Endothelial cell (in vitro differentiated cells): Measurements from ENCODE around the gene CUEDC1. TPM values are rescaled to one million over a fixed set of nuclear protein-coding genes. Genes with fewer than 3 reads are reported as not detected.

Experiments
- DNase-seq: peaks from one replicate; pipeline ENCODE4 v3.0.0; 2021; ENCODE audit warnings: low spot score
- H3K27ac Mint-ChIP-seq: one replicate; pipeline ENCODE4 v1.8.0; 2021; ENCODE audit warnings: mixed read lengths, inconsistent platforms; ENCODE audit not compliant: unreplicated experiment
- H3K27me3 Mint-ChIP-seq: one replicate; pipeline ENCODE4 v1.8.0; 2021; ENCODE audit warnings: mild to moderate bottlenecking, moderate library complexity, mixed read lengths, inconsistent platforms; ENCODE audit not compliant: unreplicated experiment
- H3K36me3 Mint-ChIP-seq: one replicate; pipeline ENCODE4 v1.8.0; 2021; ENCODE audit warnings: mild to moderate bottlenecking, low read depth, mixed read lengths, inconsistent platforms; ENCODE audit not compliant: unreplicated experiment
- H3K4me1 Mint-ChIP-seq: one replicate; pipeline ENCODE4 v1.8.0; 2021; ENCODE audit warnings: mild to moderate bottlenecking, mixed read lengths, inconsistent platforms; ENCODE audit not compliant: unreplicated experiment
- H3K4me3 Mint-ChIP-seq: one replicate; pipeline ENCODE4 v1.8.0; 2021; ENCODE audit warnings: mild to moderate bottlenecking, mixed read lengths, inconsistent platforms; ENCODE audit not compliant: unreplicated experiment
- H3K9me3 Mint-ChIP-seq: one replicate; pipeline ENCODE4 v1.8.0; 2021; ENCODE audit warnings: mixed read lengths, inconsistent platforms; ENCODE audit not compliant: unreplicated experiment
- CTCF ChIP-seq: fragments of 200-600 bp; sonication (generic); IDR thresholded peaks from one replicate; pipeline ENCODE4 v1.5.0; 2021; ENCODE audit warnings: antibody characterized with exemption; ENCODE audit not compliant: unreplicated experiment
- total RNA-seq: library from RNA; stranded (reverse); fragmentation: NEBNext Ultra II Directional; extraction: Animal tissue kit (Norgen Biotek cat#: 25700); gene quantifications from one replicate; pipeline ENCODE4 v1.2.1, GENCODE V29; 2021; ENCODE audit not compliant: unreplicated experiment

Gene CUEDC1
- total RNA-seq, 1 donor from 2014 or later, result 13.3 TPM

- Mint-ChIP-seq H3K4me1 (peaks cover 13% of the 10 kb centered on the region), H3K4me3 (no peak overlapping the region), H3K27ac (no peak overlapping the region), H3K36me3 (peaks cover 35% of the 10 kb centered on the region), H3K9me3 (no peaks in the 10 kb centered on the region), H3K27me3 (peaks cover 5% of the 10 kb centered on the region)
- no peak for DNase-seq
- no peak for TF ChIP-seq CTCF
Measured at GRCh38 chr17:58001461-58002124, 46.4 kb upstream of the CUEDC1 start.

GRCh38 chr17:57999496-58000017, 44.3 kb upstream of the CUEDC1 start:
- no peak overlapping the region for H3K27ac Mint-ChIP-seq
- H3K27me3 Mint-ChIP-seq, result no peaks in the 10 kb centered on the region
- TF ChIP-seq CTCF, result peak; percentile 92
- no peak overlapping the region for H3K4me3 Mint-ChIP-seq
- H3K4me1 Mint-ChIP-seq, result peaks cover 4% of the 10 kb centered on the region
- no peak for DNase-seq
- H3K9me3 Mint-ChIP-seq, result no peaks in the 10 kb centered on the region
- H3K36me3 Mint-ChIP-seq, result peaks cover 21% of the 10 kb centered on the region

- Mint-ChIP-seq H3K27ac (no peak overlapping the region), H3K4me1 (peaks cover 8% of the 10 kb centered on the region), H3K9me3 (no peaks in the 10 kb centered on the region), H3K4me3 (no peak overlapping the region), H3K36me3 (peaks cover 21% of the 10 kb centered on the region), H3K27me3 (no peaks in the 10 kb centered on the region)
- DNase-seq, result no peak
- no peak for TF ChIP-seq CTCF
Measured at GRCh38 chr17:57999010-57999495, 43.8 kb upstream of the CUEDC1 start.

GRCh38 chr17:57997085-57997809, 42.0 kb upstream of the CUEDC1 start:
- Mint-ChIP-seq H3K27ac (peak overlapping the region; percentile 34), H3K4me3 (peak overlapping the region; percentile 3), H3K36me3 (peaks cover 7% of the 10 kb centered on the region)

More at GRCh38 chr17:57997085-57997809, 42.0 kb upstream of the CUEDC1 start:
- H3K4me1 Mint-ChIP-seq, result peaks cover 20% of the 10 kb centered on the region
- H3K27me3 Mint-ChIP-seq, result no peaks in the 10 kb centered on the region
- no peak for DNase-seq
- no peak for TF ChIP-seq CTCF
- H3K9me3 Mint-ChIP-seq, result no peaks in the 10 kb centered on the region
